Kidney epithelial cell (primary cell): ENCODE measurements around the gene RAP1GAP. TPM values are rescaled to one million over a fixed set of nuclear protein-coding genes. Genes with fewer than 3 reads are reported as not detected.

Experiments used
- DNase-seq: peaks from one replicate; pipeline ENCODE4 v3.0.0-alpha.2; 2010; ENCODE audit warnings: low read depth
- H3K27me3 ChIP-seq: 2 replicates; pipeline ENCODE4 v1.6.0; 2011; ENCODE audit warnings: low read length; ENCODE audit not compliant: control insufficient read depth, insufficient read depth
- H3K36me3 ChIP-seq: 2 replicates; pipeline ENCODE4 v1.5.1; 2011; ENCODE audit warnings: low read length; ENCODE audit not compliant: control insufficient read depth, insufficient read depth
- H3K4me3 ChIP-seq: 2 replicates; pipeline ENCODE4 v1.5.1; 2011; ENCODE audit warnings: low read depth, mild to moderate bottlenecking, control low read depth, low read length
- CTCF ChIP-seq: IDR thresholded peaks from 2 replicates; pipeline ENCODE4 v1.5.1; 2011; ENCODE audit warnings: mild to moderate bottlenecking, moderate library complexity, low read length, control low read depth, inconsistent platforms; ENCODE audit not compliant: insufficient read depth, poor library complexity, severe bottlenecking
- total RNA-seq: library from RNA; depleted of rRNA; stranded (reverse); fragments of >200 nt; gene quantifications from 2 replicates; pipeline ENCODE4 v1.2.3, GENCODE V29; 2015

RAP1GAP gene
- total RNA-seq, 1 donor from 2014 or later: 7.1 TPM

DNA sequence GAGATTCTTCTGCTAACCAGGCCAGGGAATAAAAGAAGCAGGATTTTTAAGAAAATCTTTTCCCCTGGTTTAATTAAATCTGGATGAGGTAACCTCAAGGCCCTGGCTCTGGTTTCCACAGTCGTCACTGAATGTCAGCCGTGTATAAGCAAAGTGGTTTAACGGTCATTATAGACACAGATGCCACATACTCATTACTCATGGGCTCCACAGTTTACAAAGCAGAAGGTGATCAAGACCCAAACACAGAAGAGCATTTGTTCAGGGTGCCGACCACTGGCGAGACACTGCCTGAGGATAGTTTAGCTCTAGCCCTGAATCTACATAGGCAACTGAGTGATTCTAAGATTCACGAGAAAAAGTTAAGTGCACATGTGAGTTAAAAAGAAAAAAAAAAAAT, 27.8 kb upstream of the RAP1GAP start:
- H3K4me3 ChIP-seq: no peak overlapping the region
- H3K27me3 ChIP-seq: no peaks in the 10 kb centered on the region
- H3K36me3 ChIP-seq: peaks cover 2% of the 10 kb centered on the region
- no peak for TF ChIP-seq CTCF
- DNase-seq: no peak

DNA sequence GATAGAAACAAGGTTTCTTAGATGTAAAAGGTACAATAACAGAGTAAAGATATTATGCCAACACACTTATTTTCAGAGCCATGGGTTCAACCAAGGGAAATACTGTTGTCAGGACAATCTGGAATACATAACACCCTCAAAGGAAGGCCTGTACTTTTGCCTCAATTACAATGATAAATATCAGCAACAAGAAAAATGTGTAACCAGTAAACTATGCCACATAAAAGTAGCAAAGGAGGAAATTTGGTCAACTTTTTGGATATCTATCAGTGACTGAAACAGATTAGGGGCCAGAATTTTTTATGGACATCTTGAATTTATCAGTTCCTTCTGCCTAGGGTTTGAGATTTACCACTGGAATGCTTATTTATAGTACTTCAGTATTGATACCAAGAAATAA, 24.6 kb upstream of the RAP1GAP start:
- Histone ChIP-seq H3K27me3 (no peaks in the 10 kb centered on the region), H3K36me3 (peaks cover 3% of the 10 kb centered on the region), H3K4me3 (no peak overlapping the region)
- DNase-seq: no peak
- no peak for TF ChIP-seq CTCF

DNA sequence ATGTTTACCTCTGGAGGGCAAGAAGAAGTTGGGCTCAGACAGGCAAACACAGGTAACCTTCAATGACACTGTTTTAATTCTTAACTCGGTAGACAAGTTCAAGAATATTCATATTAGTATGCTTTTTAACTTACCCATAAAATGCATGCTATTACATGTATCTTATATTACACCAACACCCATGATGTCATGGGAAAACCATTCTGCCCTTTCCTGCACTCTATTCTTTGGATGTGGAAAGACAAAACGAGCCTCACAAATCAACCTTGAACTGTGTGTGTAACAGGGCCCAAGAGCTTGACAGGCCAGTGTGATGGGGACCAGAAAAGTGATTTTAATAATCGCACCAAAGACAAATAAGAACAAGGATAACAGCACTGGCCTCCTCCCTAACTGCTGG, 22.6 kb upstream of the RAP1GAP start:
- H3K27me3 ChIP-seq: no peaks in the 10 kb centered on the region
- TF ChIP-seq CTCF: no peak
- no peak for DNase-seq
- H3K4me3 ChIP-seq: no peak overlapping the region
- peaks cover 3% of the 10 kb centered on the region for H3K36me3 ChIP-seq

GRCh38 chr1:21689661-21690372, 20.7 kb upstream of the RAP1GAP start:
- no peak for DNase-seq
- TF ChIP-seq CTCF: no peak
- no peaks in the 10 kb centered on the region for H3K27me3 ChIP-seq
- H3K4me3 ChIP-seq: no peak overlapping the region
- H3K36me3 ChIP-seq: peaks cover 3% of the 10 kb centered on the region

- no peak for DNase-seq
- no peak for TF ChIP-seq CTCF
- H3K36me3 ChIP-seq: peaks cover 1% of the 10 kb centered on the region
Observed at GRCh38 chr1:21687081-21687529, 17.9 kb upstream of the RAP1GAP start.

GRCh38 chr1:21685946-21686678, 17.0 kb upstream of the RAP1GAP start:
- Histone ChIP-seq H3K36me3 (no peaks in the 10 kb centered on the region), H3K4me3 (no peak overlapping the region), H3K27me3 (no peaks in the 10 kb centered on the region)
- DNase-seq: no peak
- TF ChIP-seq CTCF: no peak

More at GRCh38 chr1:21687081-21687529, 17.9 kb upstream of the RAP1GAP start:
- Histone ChIP-seq H3K27me3 (no peaks in the 10 kb centered on the region), H3K4me3 (no peak overlapping the region)
